H1 (cell line): ENCODE results near the gene CDK5RAP3. TPM values are rescaled to one million over a fixed set of nuclear protein-coding genes. Genes with fewer than 3 reads are reported as not detected.

ENCODE experiments used
- CHD2 ChIP-seq: IDR thresholded peaks from 2 replicates; pipeline ENCODE4 v1.6.1; 2012; ENCODE audit warnings: low read length, improper control_type of control experiment
- CREB1 ChIP-seq: IDR thresholded peaks from 2 replicates; pipeline ENCODE4 v1.6.1; 2012; ENCODE audit warnings: inconsistent platforms
- CTBP2 ChIP-seq: IDR thresholded peaks from 2 replicates; pipeline ENCODE4 v1.7.0; 2011; ENCODE audit warnings: borderline replicate concordance, mild to moderate bottlenecking, moderate library complexity, mixed read lengths, low read length; ENCODE audit not compliant: insufficient read depth, insufficient read length
- CTCF ChIP-seq, 3 experiments: IDR thresholded peaks; 1 replicate in 2 of 3; 2 replicates in 1 of 3; pipeline versions ENCODE4 v1.5.1 to v1.6.1; 2011; ENCODE audit warnings: low read length in 3 of 3, mild to moderate bottlenecking in 3 of 3, inconsistent platforms in 2 of 3, low read depth in 1 of 3, moderate library complexity in 1 of 3; ENCODE audit not compliant: insufficient read depth in 1 of 3; ENCODE audit errors: control extremely low read depth in 1 of 3
- E2F6 ChIP-seq: IDR thresholded peaks from 2 replicates; pipeline ENCODE4 v1.6.1; 2012; ENCODE audit warnings: inconsistent platforms
- JUN ChIP-seq: IDR thresholded peaks from 2 replicates; pipeline ENCODE4 v1.6.1; 2011; ENCODE audit warnings: low read depth, mild to moderate bottlenecking, improper control_type of control experiment, low read length
- MAX ChIP-seq: IDR thresholded peaks from 2 replicates; pipeline ENCODE4 v1.6.1; 2012; ENCODE audit warnings: inconsistent platforms
- SAP30 ChIP-seq: fragments of 300-600 bp; sonication (generic); IDR thresholded peaks from 2 replicates; pipeline ENCODE4 v1.7.1; 2012; ENCODE audit warnings: low read length, moderate library complexity, mild to moderate bottlenecking, inconsistent platforms; ENCODE audit not compliant: insufficient read depth, insufficient replicate concordance
- SIN3A ChIP-seq, 2 experiments: IDR thresholded peaks in 1 of 2; conservative IDR thresholded peaks in 1 of 2; 2 replicates each; pipeline ENCODE4 v1.6.1; 2011 to 2012; ENCODE audit warnings: low read length in 2 of 2, improper control_type of control experiment in 1 of 2, low read depth in 1 of 2, mild to moderate bottlenecking in 1 of 2
- TAF7 ChIP-seq: optimal IDR thresholded peaks from 2 replicates; pipeline ENCODE3; 2011; ENCODE audit warnings: low read depth, mild to moderate bottlenecking, inconsistent platforms, low read length, moderate library complexity, borderline replicate concordance
- TCF12 ChIP-seq: IDR thresholded peaks from 2 replicates; pipeline ENCODE4 v1.6.1; 2011; ENCODE audit warnings: low read depth, mild to moderate bottlenecking, low read length
- YY1 ChIP-seq: IDR thresholded peaks from 2 replicates; pipeline ENCODE4 v1.6.1; 2011; ENCODE audit warnings: low read depth, mild to moderate bottlenecking, low read length
- polyA plus RNA-seq, 7 experiments: library from polyadenylated mRNA; depleted of rRNA in 3 of 7; stranded (reverse) in 5 of 7; unstranded in 2 of 7; fragments of >200 nt in 5 of 7; fragments of 200-250 nt in 2 of 7; gene quantifications; 1 replicate in 5 of 7; 2 replicates in 1 of 7; 4 replicates in 1 of 7; pipeline versions ENCODE4 v1.2.1 to v1.2.3, GENCODE V29; 2011 to 2013; ENCODE audit warnings: missing spikeins in 2 of 7, mixed read lengths in 2 of 7
- total RNA-seq: library from RNA; stranded (reverse); fragmentation: NEBNext Ultra II Directional; extraction: Animal tissue kit (Norgen Biotek cat#: 25700); gene quantifications from 2 replicates; pipeline ENCODE4 v1.2.1, GENCODE V29; 2021
- TF ChIP-seq, protein P1 (sequence below): IDR thresholded peaks from 2 replicates; pipeline ENCODE4 v1.6.1; 2012; ENCODE audit warnings: low read length, inconsistent platforms

CDK5RAP3 gene
- total and polyA plus RNA-seq, 2 of the 8 experiments (the other 6 are each of a cell fraction or from before 2014, with no cell fraction given) = 88.2 to 93.2 TPM

GRCh38 chr17:48026502-48027321 is 55.8 kb downstream of the CDK5RAP3 start (continued):
- peak; percentile 94 to 99 (median 98) for TF ChIP-seq CTCF (IDR thresholded peaks at IDR 0.05; ENCODE audit: control extremely low read depth in 1 of 3, insufficient read depth in 1 of 3, low read depth in 1 of 3, low read length in 3 of 3)
- TF ChIP-seq SAP30 = peak; percentile 45
- TF ChIP-seq SIN3A (conservative IDR thresholded peaks at IDR 0.05 in 1 of 2, IDR thresholded peaks at IDR 0.05 in 1 of 2; ENCODE audit: low read depth in 1 of 2, low read length in 2 of 2) = peak in 1 of 2 experiments; percentile 86; a peak in 2 of 4 replicates
- 0 out of 2 replicates have a peak, but pooled peaks have one; percentile 16 for TF ChIP-seq CREB1
- peak; percentile 40; the same call in 1 of the 2 replicates for TF ChIP-seq MAX
- 0 out of 2 replicates have a peak, but pooled peaks have one; percentile 15 for TF ChIP-seq CHD2
- TF ChIP-seq, protein P1, sequence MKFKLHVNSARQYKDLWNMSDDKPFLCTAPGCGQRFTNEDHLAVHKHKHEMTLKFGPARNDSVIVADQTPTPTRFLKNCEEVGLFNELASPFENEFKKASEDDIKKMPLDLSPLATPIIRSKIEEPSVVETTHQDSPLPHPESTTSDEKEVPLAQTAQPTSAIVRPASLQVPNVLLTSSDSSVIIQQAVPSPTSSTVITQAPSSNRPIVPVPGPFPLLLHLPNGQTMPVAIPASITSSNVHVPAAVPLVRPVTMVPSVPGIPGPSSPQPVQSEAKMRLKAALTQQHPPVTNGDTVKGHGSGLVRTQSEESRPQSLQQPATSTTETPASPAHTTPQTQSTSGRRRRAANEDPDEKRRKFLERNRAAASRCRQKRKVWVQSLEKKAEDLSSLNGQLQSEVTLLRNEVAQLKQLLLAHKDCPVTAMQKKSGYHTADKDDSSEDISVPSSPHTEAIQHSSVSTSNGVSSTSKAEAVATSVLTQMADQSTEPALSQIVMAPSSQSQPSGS = no peak
- peak; percentile 66; the same call in 1 of the 2 replicates for TF ChIP-seq JUN
- TF ChIP-seq CTBP2 = no peak
- TF ChIP-seq YY1 = peak; percentile 34; the same call in 1 of the 2 replicates
- no peak for TF ChIP-seq E2F6
- peak; percentile 33 for TF ChIP-seq TAF7
- TF ChIP-seq TCF12 = no peak
